Measurements from ENCODE around the gene SOX6. TPM values are rescaled to one million over a fixed set of nuclear protein-coding genes. Genes with fewer than 3 reads are reported as not detected.

The SOX6 gene
- total RNA-seq, 1 donor from 2014 or later = 19.6 TPM

GRCh38 chr11:16346975-16347374 lies 9.4 kb downstream of the SOX6 start:
- H3K4me3 Mint-ChIP-seq = no peak overlapping the region
- H3K36me3 Mint-ChIP-seq (ENCODE audit: low read depth) = no peaks in the 10 kb centered on the region
- no peaks in the 10 kb centered on the region for H3K9me3 Mint-ChIP-seq
- TF ChIP-seq, protein P1, sequence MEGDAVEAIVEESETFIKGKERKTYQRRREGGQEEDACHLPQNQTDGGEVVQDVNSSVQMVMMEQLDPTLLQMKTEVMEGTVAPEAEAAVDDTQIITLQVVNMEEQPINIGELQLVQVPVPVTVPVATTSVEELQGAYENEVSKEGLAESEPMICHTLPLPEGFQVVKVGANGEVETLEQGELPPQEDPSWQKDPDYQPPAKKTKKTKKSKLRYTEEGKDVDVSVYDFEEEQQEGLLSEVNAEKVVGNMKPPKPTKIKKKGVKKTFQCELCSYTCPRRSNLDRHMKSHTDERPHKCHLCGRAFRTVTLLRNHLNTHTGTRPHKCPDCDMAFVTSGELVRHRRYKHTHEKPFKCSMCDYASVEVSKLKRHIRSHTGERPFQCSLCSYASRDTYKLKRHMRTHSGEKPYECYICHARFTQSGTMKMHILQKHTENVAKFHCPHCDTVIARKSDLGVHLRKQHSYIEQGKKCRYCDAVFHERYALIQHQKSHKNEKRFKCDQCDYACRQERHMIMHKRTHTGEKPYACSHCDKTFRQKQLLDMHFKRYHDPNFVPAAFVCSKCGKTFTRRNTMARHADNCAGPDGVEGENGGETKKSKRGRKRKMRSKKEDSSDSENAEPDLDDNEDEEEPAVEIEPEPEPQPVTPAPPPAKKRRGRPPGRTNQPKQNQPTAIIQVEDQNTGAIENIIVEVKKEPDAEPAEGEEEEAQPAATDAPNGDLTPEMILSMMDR (conservative IDR thresholded peaks at IDR 0.05) = no peak
- no peaks in the 10 kb centered on the region for H3K27me3 Mint-ChIP-seq (ENCODE audit: low read depth)
- H3K27ac Mint-ChIP-seq (ENCODE audit: unreplicated experiment) = no peak overlapping the region
- DNase-seq (ENCODE audit: low read depth, low spot score) = no peak
- H3K4me1 Mint-ChIP-seq = peaks cover 17% of the 10 kb centered on the region

- Mint-ChIP-seq H3K4me3 (no peak overlapping the region), H3K9me3 (no peaks in the 10 kb centered on the region), H3K36me3 (ENCODE audit: low read depth) (peaks cover 2% of the 10 kb centered on the region), H3K27me3 (ENCODE audit: low read depth) (no peaks in the 10 kb centered on the region), H3K27ac (ENCODE audit: unreplicated experiment) (no peak overlapping the region), H3K4me1 (peaks cover 4% of the 10 kb centered on the region)
- DNase-seq (ENCODE audit: low read depth, low spot score) = no peak
- TF ChIP-seq, protein P1 (conservative IDR thresholded peaks at IDR 0.05) = no peak
These were observed 14.5 kb downstream of the SOX6 start for GRCh38 chr11:16341853-16342252.

GRCh38 chr11:16338393-16338792 lies 18.0 kb downstream of the SOX6 start:
- Mint-ChIP-seq H3K4me3 (no peak overlapping the region), H3K4me1 (no peaks in the 10 kb centered on the region), H3K36me3 (ENCODE audit: low read depth) (peaks cover 5% of the 10 kb centered on the region), H3K9me3 (no peaks in the 10 kb centered on the region), H3K27ac (ENCODE audit: unreplicated experiment) (no peak overlapping the region), H3K27me3 (ENCODE audit: low read depth) (no peaks in the 10 kb centered on the region)
- TF ChIP-seq, protein P1 (conservative IDR thresholded peaks at IDR 0.05) = no peak
- no peak for DNase-seq (ENCODE audit: low read depth, low spot score)

GRCh38 chr11:16337421-16338213 lies 18.7 kb downstream of the SOX6 start:
- no peak for DNase-seq (ENCODE audit: low read depth, low spot score)
- TF ChIP-seq, protein P1 (conservative IDR thresholded peaks at IDR 0.05) = no peak
- no peaks in the 10 kb centered on the region for H3K27me3 Mint-ChIP-seq (ENCODE audit: low read depth)
- H3K36me3 Mint-ChIP-seq (ENCODE audit: low read depth) = peaks cover 5% of the 10 kb centered on the region
- H3K9me3 Mint-ChIP-seq = no peaks in the 10 kb centered on the region
- no peak overlapping the region for H3K27ac Mint-ChIP-seq (ENCODE audit: unreplicated experiment)
- no peaks in the 10 kb centered on the region for H3K4me1 Mint-ChIP-seq
- H3K4me3 Mint-ChIP-seq = no peak overlapping the region

DNA sequence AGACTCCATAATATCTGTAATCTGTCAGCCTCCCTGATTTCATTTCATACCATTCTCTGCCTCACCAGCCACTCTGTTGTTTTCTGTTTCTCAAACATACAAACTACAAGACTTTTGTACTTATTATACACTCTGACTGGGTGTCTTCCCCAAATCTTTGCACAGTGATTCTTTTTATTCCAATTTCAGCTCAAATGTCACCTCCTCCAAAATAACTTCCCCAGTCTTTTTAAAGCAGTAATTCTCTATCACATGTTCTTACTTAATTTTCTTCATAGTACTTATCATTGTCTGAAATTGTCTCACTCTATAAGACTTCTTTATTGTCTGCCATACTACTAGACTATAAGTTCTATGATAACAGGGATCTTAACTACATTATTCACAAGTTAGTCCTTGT lies 19.6 kb downstream of the SOX6 start:
- Mint-ChIP-seq H3K27me3 (ENCODE audit: low read depth) (no peaks in the 10 kb centered on the region), H3K4me1 (no peaks in the 10 kb centered on the region)
- TF ChIP-seq, protein P1 (conservative IDR thresholded peaks at IDR 0.05) = no peak

More for the DNA sequence above, 19.6 kb downstream of the SOX6 start:
- H3K36me3 Mint-ChIP-seq (ENCODE audit: low read depth) = peaks cover 5% of the 10 kb centered on the region
- no peaks in the 10 kb centered on the region for H3K9me3 Mint-ChIP-seq
- no peak for DNase-seq (ENCODE audit: low read depth, low spot score)
- no peak overlapping the region for H3K27ac Mint-ChIP-seq (ENCODE audit: unreplicated experiment)
- no peak overlapping the region for H3K4me3 Mint-ChIP-seq

All from neural crest cell (in vitro differentiated cells).